Activated CD4-positive, alpha-beta T cell treated with anti-CD3 and anti-CD28 coated beads for 36 hours (primary cell): ENCODE results near the gene SELENON. TPM values are rescaled to one million over a fixed set of nuclear protein-coding genes. Genes with fewer than 3 reads are reported as not detected.

Experiments
- ATAC-seq: fragments of 200-7000 bp; cut with Tn5 transposase; one replicate; pipeline ENCODE4 v1.10.0; 2021; ENCODE audit warnings: mild to moderate bottlenecking, moderate library complexity
- CTCF ChIA-PET: fragments of 350-600 bp; sonication (Branson Sonifier 250); formaldehyde crosslinking; loops from one replicate; lab custom pipeline; 2021; ENCODE audit warnings: antibody characterized with exemption; lab: Charles Lee
- POLR2A ChIA-PET: fragments of 350-600 bp; sonication (Branson Sonifier 250); formaldehyde crosslinking; loops from one replicate; lab custom pipeline; 2021; ENCODE audit warnings: antibody characterized with exemption, inconsistent platforms; lab: Charles Lee
- DNase-seq: peaks from one replicate; pipeline ENCODE4 v3.0.0-alpha.2; 2020
- H3K27ac Mint-ChIP-seq: one replicate; pipeline ENCODE4 v1.8.0; 2021; ENCODE audit warnings: mixed read lengths
- H3K27me3 Mint-ChIP-seq: one replicate; pipeline ENCODE4 v1.8.0; 2021; ENCODE audit warnings: mixed read lengths
- H3K36me3 Mint-ChIP-seq: one replicate; pipeline ENCODE4 v1.8.0; 2021; ENCODE audit warnings: low read depth, mixed read lengths
- H3K4me1 Mint-ChIP-seq: one replicate; pipeline ENCODE4 v1.8.0; 2021; ENCODE audit warnings: mixed read lengths
- H3K4me3 Mint-ChIP-seq: one replicate; pipeline ENCODE4 v1.8.0; 2021; ENCODE audit warnings: mild to moderate bottlenecking, moderate library complexity, mixed read lengths
- H3K9me3 Mint-ChIP-seq: one replicate; pipeline ENCODE4 v1.8.0; 2021; ENCODE audit warnings: low read depth, mixed read lengths
- intact Hi-C, 2 experiments: fragments of 100-400 bp; cut with DNase I in 1 of 2; cut with micrococcal nuclease in 1 of 2; formaldehyde crosslinking; loops; one replicate each; pipeline versions ENCODE4 v1.14.2 to v1.15.1; 2022 to 2024; cut with DNase I, micrococcal nuclease
- total RNA-seq, 2 experiments: library from RNA; stranded (reverse); gene quantifications; one replicate each; pipeline ENCODE4 v1.2.3, GENCODE V29; 2021

SELENON gene
- total RNA-seq, 2 experiments from 2014 or later, result 31.5 to 33.5 TPM

DNA sequence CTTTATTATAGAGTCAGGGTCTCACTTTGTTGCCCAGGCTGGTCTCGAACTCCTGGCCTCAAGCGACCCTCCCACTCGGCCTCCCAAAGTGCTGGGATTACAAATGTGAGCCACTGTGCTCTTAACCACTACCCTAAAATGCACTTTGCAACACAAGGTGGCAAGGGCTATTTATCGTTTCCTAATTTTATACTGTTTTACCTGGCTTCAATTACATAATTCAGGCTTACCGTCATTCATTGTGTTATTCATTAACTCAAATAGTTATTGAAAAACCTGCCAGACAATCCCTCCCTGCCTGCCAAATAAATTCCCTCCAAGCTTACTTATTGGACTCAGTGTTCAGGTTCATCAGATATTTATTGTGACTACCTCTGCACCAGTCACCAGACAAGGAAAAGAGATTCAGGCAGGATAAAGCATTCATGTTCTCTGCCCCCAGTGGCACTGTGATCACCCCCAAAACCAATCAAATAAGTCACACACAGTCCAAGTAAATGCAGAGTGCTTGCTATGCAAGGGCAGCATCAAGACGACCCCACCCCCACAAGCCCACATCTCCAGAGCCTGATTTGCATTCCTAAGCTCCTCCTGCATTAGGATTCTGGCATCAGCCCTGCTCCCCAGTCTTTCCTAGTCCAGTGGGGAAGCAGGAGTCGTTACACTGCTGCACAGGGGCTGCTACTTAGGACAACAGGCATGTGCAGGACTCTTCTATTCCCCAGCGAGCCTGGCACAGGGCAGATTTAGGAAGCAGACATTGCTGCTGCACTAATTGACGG lies 67.4 kb downstream of the SELENON start:
- POLR2A ChIA-PET, result no interaction called here
- H3K9me3 Mint-ChIP-seq, result no peaks in the 10 kb centered on the region
- CTCF ChIA-PET, result interaction anchor here (1.1 kb wide), 1 partner anchor 28 kb away, joined by 4 read pairs; no protein-coding TSS in a partner anchor

More for the DNA sequence above, 67.4 kb downstream of the SELENON start:
- intact Hi-C loops, result no loop called here
- no peak for DNase-seq
- H3K27ac Mint-ChIP-seq, result no peak overlapping the region
- H3K4me3 Mint-ChIP-seq, result no peak overlapping the region
- no peaks in the 10 kb centered on the region for H3K27me3 Mint-ChIP-seq
- no peak for ATAC-seq
- no peaks in the 10 kb centered on the region for H3K4me1 Mint-ChIP-seq
- peaks cover 2% of the 10 kb centered on the region for H3K36me3 Mint-ChIP-seq

Other genes with a start within 250 kb of the SELENON start
- 10 to 100 TPM in 1 of 2 experiments, 1 to 10 TPM in 1; 10.0 to 10.1 TPM for gene MAN1C1, start 183.4 kb upstream of the SELENON start, total RNA-seq
- 10 to 100 TPM; 27.7 to 30.8 TPM for gene MTFR1L, start 19.8 kb downstream of the SELENON start, total RNA-seq
- gene AUNIP, start 59.3 kb downstream of the SELENON start, total RNA-seq, result 10 to 100 TPM in 1 of 2 experiments, 1 to 10 TPM in 1; 9.6 to 12.9 TPM
- 1 to 10 TPM; 3.9 to 4.4 TPM for gene PAQR7, start 75.5 kb downstream of the SELENON start, total RNA-seq
- 100 to 1,000 TPM; 557 to 771 TPM for gene STMN1, start 106.2 kb downstream of the SELENON start, total RNA-seq
- 1 to 10 TPM; 6.6 to 7.9 TPM for gene PAFAH2, start 197.9 kb downstream of the SELENON start, total RNA-seq
- gene EXTL1, start 221.6 kb downstream of the SELENON start, total RNA-seq, result not detected
- gene SLC30A2, start 245.9 kb downstream of the SELENON start, total RNA-seq, result not detected